Inferior parietal cortex (tissue), 1 donor: ENCODE results near the gene WWC2.
A peak's percentile ranks its signal among the peaks of the same experiment; 100 is the strongest.
"Not testable (repeated sequence)": the region's sequence is repeated elsewhere in the genome, so short reads cannot be mapped to it uniquely, and the experiment has no call there.

Source experiments
- DNase-seq: peaks from one replicate; pipeline ENCODE4 v3.0.0-alpha.2; 2016; ENCODE audit errors: extremely low spot score

WWC2 gene

DNA sequence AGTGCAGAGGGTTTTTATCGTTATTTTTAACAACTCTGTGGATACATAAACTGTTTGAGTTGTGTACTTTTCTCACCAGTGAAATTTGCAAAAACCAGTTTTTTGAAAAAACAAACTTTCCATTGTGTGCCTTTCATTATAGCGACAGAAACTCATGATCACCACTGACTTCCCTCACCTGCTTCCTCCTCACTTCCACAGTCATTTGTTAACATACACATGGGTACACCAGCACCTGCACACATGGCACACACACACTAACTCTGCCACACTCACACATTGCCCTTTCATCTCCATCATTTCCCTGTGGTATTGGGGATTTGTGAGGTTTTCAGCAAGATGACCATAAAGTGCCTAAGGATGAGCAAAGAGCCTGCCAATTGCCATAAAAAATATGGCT, 200.4 kb downstream of the WWC2 start:
- no peak for DNase-seq

DNA sequence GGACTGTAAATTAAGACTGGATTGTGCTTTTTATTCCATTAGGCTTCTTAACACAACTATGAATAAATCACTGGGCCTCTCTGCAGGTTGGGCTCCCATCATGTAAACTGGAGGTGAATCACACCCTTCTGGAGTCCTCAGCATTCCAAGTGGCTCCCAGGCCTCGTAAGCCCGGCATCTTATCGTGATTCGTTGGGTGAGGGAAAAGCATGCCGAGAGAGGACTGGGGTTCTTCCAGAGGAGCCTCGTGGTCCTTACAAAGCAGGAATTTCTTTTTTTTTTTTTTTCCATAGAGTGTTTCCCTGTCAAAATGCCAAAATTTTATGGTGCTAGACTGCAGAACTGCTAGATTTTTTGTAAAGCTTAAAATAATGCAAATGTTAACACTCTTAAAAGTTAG, 201.0 kb downstream of the WWC2 start:
- no peak for DNase-seq

DNA sequence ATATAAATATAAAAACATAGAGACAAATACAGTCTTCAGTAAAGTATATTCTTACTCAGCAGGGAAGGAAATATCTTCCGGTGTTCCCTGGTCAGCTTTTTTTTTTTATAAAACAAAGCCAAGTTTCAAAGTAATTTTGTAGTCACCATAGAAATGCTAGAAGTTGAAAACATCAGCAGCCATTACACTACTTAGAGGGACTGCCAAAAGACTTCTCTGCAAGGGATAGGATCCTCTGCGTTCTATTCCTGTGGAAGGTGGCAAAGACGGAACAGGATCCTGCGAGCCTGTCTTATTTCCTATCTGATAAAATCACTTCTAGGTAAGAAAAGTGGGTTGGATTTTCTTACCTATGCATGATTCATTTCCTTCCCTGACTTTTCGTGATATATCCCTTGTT, 201.6 kb downstream of the WWC2 start:
- no peak for DNase-seq

DNA sequence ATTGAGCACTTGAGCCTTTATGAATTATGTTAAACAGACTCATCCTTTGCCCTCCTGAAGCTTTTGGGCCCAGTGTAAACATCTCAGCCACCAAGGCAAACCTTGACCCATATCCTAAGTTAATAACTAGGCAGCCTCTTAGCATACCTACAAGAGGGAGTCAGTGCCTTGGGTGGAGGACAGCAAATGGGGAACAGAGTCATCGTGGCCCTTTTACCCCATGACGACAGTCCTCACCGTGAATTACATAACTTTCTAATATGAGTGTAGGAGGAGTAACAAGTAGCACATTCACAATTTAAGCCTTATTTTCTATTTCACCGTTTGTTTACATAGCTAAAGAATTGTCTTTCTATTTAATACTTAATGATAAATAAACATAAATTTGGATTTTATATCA, 204.2 kb downstream of the WWC2 start:
- no peak for DNase-seq

DNA sequence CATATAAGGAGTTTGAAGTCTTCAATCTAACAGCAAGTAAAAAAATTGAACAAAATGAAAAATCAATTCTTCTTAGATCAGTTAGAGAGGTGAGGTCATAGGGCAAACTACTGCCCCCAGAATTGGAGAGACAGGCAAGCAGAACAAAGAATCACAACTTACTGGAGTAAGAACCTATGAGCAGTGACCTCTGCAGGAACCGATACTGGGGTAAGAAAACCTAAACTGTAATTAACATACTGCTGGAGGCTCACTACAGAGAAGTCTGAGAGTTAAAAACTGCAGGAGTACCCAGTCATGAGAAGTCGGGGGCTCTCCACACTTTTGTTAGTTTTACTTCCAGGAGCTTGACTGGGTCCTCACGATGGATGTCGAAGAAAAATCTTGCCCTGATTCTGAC, 205.0 kb downstream of the WWC2 start:
- DNase-seq = no peak

DNA sequence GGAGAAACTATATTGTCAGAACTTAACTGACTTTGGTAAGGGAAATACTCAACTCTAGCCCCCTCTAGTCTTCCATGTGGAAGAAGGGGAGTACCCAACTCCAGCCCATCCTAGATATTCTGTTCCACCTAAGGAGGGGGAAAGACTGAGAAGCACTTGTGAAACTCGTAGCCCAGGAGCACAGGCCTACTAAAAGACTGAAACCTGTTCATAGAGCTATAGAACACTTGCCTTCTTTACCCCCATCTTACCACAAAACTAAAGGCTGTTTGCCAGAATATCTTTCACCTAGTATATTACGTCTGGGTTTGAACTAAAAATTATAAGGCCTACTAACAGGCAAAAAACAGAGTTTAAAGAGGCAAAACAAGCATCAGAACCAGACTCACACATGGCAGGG, 205.5 kb downstream of the WWC2 start:
- DNase-seq = no peak

DNA sequence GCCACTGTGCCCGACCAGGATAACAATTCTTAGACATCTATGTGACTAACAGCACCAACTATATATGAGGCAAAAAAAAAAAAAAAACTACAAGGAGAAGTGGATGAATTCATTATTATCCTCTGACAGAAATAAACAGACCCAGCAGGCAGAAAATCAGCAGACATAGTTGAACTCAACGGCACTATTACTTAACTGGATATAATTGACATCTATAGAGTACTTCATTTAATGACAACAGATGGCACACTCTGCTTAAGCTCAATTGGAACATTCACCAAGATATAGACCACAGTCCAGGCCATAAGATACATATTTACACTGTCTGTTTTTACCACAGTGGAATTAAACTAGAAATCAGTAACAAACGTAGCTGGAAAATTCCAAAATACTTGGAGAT, 207.8 kb downstream of the WWC2 start:
- DNase-seq = no peak

DNA sequence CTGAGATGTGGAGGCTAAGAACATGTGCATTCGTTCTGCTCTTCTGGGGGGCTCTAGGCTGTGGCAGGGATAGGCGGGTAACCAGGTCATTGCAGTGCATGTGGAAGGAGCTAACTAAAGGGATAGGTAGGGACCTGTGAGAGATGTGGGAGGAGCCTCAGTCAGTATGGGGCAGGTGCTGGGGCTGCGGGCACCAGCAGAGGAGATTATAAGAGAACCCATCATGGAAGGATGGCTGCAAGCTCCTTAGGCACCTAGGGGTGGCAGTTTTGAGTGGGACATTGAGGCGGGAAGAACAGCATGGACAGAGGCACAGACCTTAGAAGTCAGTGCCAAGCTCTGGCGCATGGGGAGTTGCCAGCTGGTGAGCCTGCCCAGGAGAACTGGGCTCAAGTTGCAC, 213.8 kb downstream of the WWC2 start:
- DNase-seq = no peak

DNA sequence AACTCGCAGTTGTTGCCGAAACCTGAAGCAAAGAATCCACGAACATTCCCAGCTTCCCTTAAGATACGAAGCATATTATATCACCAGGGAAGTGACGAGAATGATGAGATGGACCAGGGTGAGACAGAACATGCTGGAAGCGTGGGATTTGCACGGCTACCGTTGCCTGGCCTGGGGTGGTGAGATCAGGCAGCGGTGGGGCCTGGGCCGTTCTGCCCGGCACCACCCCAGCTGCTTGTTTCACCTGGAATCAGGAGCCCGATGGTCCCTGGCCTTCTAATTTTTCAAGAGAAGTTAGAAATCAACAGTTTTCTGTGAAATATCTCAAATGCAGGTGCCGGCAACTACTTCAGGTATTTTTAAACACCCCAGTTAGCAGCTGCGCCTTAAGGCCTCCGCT, 215.3 kb downstream of the WWC2 start:
- DNase-seq = no peak

DNA sequence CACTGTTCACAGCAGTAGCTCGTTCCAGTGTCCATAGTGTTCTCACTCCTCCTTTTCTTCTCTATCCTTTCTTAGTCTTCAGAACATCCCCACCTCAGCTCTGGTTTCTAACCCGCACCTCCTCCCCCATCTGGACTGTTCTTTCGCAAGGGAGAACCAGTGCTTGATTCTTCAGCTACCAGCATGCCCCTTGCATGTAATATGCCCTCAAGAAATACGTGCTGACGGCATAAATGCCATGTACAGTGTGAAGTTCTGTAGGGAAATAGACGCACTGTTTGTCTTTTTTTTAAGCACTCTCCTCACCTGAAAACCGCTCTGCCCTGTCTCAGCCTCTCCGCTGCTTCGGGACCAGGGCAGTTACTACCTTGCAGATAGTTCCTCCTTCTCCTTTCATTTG, 215.7 kb downstream of the WWC2 start:
- DNase-seq = no peak

DNA sequence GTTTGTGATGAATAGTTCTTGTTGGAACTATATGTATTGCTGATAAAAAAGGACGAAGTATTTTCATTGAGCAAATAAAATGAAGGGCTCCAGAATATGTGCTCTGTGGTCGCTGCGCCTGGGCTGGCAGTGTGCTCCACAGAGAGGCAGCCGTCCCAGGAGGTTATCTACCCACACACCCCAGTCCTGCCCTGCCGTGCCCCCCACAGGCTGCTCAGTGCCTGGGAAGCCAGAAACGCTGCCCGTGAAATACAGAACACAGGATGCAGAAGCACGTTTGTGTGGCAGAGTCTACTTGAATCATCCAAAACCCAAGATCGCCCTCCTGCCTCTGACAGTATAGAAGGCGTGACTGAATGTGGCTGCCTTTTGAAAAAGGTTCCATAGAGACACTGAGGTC, 219.6 kb downstream of the WWC2 start:
- DNase-seq = no peak

DNA sequence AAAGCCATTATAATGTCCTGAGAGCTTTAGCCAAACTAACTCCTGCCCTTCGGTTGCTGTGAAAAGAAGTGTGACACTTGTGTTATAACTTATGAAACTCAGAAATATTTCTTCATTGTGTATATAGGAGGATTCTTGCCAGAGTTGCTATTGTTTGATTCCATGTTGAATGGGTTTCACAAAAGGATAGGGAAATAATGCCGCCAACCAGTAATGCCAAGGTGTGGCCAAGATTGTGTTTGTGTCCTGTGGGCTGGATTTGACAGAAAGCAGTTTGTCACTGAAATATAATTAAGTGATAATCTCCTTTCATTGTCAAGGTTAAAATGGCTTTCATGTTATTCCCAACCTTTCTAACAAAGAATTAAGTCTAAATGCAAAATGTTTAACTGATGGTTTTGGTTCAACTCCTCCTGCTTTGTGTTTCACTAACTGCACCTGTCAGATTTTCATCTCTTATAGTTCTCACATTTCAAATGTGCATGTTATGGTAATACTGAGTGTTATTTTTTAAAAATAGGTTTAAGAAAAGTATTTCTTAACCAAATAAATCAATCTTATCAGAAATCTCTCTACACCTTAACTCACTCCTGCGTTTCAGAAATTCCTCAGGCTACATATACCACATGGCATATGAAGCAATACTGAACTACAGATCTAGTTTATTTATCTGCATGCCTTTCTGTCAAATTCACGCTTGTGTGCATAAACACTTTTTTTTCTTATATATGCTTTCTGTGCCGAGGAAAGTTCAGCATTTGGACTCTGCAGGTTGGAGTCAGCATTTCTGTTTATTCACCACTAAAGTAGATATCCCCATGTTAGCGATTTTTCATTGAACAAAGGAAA, 221.4 kb downstream of the WWC2 start, which contains the start of gene CLDN22:
Gene CLDN22, minus strand, starts transcription at position 66 of the 849 bp plus-strand sequence. Its CDS starts 58 bp downstream, at position 8.
- no peak for DNase-seq

DNA sequence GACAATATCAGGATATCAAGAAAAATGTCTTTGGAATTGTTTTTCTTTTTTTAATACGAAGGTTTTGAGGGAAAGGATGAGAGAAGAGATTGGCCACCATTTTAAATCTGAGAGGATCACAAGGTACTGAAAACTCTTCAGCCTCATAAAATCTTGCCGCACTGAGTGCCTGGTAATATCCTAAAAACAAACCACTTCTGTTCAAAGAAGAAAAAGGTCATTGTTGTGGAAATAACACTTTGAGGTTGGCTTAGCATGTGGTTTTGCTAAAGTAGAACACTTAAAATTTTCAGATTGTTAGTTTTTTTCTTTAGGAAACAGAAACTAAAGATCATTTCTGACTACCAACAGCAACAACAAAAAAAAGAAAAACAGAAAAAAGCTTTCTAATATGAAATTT, 222.0 kb downstream of the WWC2 start:
- no peak for DNase-seq

DNA sequence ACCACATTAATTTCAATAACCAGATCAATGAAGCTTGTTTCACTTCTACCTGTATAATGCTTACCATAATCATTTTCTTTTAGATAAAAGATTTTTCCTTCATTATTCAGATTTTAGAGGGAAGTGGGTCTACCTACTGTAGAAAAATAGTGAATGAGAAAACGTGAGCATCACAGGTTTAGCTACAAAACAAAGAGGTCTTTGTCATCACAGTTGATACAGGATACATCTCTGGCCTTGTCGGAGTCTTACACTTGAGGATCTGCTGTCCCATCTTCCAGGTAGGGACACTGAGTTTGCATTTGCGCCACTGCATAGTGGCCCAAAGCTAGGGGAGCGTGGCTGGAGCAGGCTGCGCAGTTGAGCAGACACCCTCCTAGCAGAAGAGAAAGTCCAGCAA, 222.5 kb downstream of the WWC2 start:
- no peak for DNase-seq

DNA sequence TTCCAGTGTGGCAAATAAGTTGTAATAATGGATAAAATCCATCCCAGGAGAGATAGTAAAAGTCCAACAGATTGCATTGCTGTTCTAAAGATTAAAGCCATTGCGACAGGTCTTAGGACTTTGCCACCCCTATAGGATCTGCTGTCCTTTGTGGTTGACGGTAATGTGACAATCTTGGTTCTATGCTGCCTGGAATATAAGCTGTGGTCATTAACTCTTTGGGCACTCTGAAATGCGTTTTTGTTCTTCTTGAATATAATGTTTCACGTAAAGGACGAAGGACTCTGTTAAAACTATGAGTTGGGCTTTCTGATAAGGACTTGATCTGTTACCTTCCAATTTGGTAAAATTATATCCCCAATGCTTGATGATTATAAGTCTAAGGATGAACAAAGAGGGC, 223.3 kb downstream of the WWC2 start, which contains the start of gene CLDN24:
Gene CLDN24, minus strand, starts transcription at position 101 of the 400 bp plus-strand sequence. Its CDS starts 0 bp downstream, at position 101.
- no peak for DNase-seq

DNA sequence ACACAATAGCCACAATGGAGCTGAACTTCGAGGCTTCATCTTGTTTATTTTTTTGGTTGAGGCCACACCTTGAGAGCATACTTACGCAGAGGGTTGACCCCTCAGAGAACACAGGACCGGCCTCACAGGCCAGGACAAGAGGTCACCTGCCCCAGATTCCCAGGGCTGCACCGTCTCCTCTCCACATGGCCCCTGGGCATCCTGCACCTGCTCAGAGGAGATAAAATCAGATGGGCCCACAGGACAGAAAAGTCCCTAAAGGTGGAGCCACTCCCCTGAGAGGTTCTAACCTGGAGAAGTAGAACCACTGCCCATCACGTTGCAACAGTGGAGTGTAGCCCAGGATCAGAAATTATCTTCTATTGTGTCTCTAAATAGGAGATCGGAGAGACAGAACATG, 224.2 kb downstream of the WWC2 start:
- DNase-seq = no peak

DNA sequence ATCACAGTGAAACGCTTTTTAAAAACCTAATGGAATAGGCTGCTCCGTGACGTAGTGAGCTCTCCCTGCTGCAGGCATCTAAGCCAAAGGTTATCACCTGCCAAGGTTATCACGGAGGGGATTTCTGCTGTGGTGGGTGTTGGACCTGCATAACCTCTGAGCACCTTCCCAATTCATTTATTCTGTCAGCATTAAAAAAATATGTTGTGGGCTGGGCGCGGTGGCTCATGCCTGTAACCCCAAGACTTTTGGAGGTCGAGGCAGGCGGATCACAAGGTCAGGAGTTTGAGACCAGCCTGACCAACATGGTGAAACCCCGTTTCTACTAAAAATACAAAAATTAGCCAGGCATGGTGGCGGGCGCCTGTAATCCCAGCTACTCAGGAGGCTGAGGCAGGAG, 225.0 kb downstream of the WWC2 start:
- not testable (repeated sequence) for DNase-seq

DNA sequence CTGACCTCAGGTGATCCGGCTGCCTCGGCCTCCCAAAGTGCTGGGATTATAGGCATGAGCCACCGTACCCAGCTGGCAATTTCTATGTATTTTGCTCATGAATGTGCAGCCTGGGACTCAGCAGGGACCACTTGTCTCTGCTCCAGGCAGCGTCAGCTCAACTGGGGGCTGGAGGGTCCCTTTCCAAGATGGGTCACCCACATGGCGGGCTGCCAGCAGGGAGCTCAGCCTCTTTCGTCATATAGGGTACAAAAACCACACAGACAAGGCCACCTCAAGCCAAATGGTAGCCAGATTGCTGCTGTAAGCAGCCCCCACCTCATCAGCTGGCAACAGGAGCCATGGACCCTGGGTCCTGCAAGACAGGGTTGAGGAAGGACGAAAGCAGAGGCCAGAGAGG, 225.6 kb downstream of the WWC2 start:
- DNase-seq = no peak

DNA sequence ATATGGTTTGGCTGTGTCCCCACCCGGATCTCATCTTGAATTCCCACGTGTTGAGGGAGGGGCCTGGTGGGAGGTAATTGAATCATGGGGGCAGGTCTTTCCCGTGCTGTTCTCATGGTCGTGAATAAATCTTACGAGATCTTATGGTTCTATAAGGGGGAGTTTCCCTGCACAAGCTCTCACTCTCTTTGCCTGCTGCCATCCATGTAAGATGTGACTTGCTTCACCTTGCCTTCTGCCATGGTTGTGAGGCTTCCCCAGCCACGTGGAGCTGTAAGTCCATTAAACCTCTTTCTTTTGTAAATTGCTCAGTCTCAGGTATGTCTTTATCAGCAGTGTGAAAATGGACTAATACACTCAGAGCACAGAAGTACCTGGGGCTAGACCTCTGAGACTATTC, 227.3 kb downstream of the WWC2 start:
- not testable (repeated sequence) for DNase-seq

DNA sequence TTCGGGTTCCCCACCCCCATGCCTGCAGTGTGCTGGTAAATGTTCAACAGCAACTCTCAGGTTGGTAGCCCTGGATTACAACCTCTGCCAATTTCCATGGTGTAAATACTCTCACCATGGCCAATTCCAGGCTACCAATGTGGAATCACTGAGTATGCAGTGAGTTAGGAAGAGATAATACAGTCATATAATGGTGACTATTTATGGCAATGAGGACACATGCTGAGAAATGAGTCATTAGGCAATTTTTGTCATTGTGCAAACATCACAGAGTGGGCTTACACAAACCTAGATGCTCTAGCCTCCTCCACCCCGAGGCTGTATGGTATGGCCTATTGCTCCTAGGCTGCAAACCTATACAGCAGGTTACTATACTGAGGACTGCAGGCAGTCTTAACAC, 227.8 kb downstream of the WWC2 start:
- DNase-seq = no peak

DNA sequence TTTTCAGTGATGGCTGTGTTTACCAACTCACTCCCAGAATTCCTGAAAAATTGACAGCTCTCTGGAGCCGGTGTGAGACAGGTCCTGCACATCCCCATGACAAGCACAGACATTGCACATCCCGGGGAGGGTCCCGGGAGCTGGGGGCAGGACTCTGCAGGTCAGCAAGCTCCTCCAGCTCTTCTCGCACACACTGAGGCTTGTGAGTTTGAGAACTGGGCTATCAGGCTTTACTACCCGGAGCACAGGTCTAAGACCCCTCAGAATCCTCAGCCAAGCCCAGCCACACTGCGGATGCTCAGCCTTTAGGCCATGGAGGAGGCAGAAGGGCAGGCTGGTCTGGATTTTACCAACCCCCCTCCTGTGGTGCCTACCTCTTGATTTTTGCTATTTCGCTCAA, 228.8 kb downstream of the WWC2 start:
- DNase-seq = no peak

DNA sequence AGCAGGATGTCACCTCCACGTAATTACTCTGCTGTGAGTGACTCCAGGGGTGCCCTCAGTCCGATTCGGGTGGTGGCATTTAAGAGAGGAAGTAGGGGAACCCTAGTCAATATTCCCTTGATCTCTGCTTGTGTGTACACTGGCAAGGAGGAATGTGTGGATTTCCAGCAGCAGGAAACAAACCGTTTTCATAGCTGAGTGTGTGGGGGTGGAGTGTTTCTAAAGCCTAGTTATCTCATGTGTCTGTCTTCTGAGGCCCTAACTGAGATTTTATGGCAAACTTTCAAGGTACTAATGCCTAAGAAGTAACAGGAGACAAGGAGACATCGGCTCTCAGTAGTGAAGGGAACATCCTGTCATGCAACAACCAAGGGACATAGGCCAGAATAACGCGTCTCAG, 229.8 kb downstream of the WWC2 start:
- peak; percentile 16 for DNase-seq

DNA sequence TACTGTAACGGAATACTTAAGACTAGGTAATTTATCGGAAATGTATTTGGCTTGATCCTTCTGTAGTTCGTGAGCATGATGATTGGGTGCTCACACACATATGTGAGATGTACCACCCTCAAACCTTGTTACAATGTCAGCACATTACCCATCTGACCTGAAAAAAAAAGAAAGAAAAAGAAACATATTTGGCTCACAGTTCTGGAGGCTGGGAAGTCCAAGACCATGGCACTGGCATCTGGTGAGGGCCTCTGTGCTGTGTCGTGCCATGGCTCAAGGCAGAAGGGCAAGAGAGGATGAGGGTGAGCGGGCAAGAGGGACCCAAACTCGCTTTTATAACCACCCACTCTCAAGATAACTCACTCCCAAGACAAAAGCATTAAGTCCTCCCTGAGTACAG, 230.2 kb downstream of the WWC2 start:
- DNase-seq = no peak
